ENCODE data around the gene CD101.

The CD101 gene

DNA sequence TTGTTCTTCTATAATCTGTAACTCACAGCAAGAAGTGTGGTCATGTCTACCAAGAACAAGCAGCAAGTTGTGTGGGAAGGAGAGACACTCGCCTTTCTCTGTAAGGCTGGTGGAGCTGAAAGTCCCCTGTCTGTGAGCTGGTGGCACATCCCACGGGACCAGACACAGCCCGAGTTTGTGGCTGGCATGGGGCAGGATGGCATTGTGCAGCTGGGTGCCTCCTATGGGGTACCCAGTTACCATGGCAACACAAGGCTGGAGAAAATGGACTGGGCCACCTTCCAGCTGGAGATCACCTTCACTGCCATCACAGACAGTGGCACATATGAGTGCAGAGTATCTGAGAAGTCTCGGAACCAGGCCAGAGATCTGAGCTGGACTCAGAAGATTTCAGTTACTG is 15.5 kb downstream of the CD101 start:
- no peaks in the 10 kb centered on the region for H3K36me3 Mint-ChIP-seq (ENCODE audit: low read depth)
- peaks cover 54% of the 10 kb centered on the region for H3K4me1 Mint-ChIP-seq (ENCODE audit: low read depth)
- no peaks in the 10 kb centered on the region for H3K27me3 Mint-ChIP-seq
- no peak overlapping the region for H3K4me3 Mint-ChIP-seq
- no peaks in the 10 kb centered on the region for H3K9me3 Mint-ChIP-seq
- H3K27ac Mint-ChIP-seq: no peak overlapping the region

GRCh38 chr1:117017648-117018047 is 16.1 kb downstream of the CD101 start:
- H3K4me3 Mint-ChIP-seq: no peak overlapping the region
- no peaks in the 10 kb centered on the region for H3K9me3 Mint-ChIP-seq
- H3K4me1 Mint-ChIP-seq (ENCODE audit: low read depth): peaks cover 54% of the 10 kb centered on the region
- H3K27ac Mint-ChIP-seq: no peak overlapping the region
- no peaks in the 10 kb centered on the region for H3K36me3 Mint-ChIP-seq (ENCODE audit: low read depth)
- H3K27me3 Mint-ChIP-seq: no peaks in the 10 kb centered on the region

DNA sequence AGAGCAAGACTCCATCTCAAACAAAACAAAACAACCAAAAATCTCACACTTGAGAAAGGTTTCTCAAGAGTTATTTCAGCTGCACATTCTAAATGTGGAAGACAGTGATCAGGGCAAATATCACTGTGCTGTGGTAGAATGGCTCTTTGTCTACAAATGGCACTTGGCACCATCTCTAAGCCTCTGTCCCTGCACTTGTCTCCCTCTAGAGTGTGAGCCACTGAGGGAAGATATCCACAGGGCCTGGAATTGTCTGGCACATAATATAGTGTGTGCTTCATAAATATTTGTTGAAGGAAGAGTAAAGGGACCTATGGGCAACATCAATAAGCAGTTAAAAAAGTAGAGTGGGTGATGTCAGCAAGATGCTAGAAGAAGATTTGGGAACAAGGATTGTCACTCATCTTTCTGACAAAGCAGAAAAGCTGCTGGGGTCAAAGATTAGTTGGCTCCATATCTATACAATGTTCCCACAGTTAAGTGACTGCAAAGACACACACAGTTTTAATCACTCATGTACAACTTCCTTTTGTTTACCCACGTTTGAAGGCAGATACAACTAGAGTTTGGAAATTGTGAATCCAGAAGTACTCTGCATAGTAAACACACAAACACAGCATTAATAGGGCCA is 19.1 kb downstream of the CD101 start:
- Mint-ChIP-seq H3K4me3 (no peak overlapping the region), H3K27ac (no peak overlapping the region), H3K36me3 (ENCODE audit: low read depth) (peaks cover 7% of the 10 kb centered on the region), H3K4me1 (ENCODE audit: low read depth) (peaks cover 27% of the 10 kb centered on the region), H3K27me3 (no peaks in the 10 kb centered on the region), H3K9me3 (no peaks in the 10 kb centered on the region)

GRCh38 chr1:117022114-117022513 is 20.6 kb downstream of the CD101 start:
- H3K4me1 Mint-ChIP-seq (ENCODE audit: low read depth): peaks cover 13% of the 10 kb centered on the region
- H3K36me3 Mint-ChIP-seq (ENCODE audit: low read depth): peaks cover 7% of the 10 kb centered on the region

DNA sequence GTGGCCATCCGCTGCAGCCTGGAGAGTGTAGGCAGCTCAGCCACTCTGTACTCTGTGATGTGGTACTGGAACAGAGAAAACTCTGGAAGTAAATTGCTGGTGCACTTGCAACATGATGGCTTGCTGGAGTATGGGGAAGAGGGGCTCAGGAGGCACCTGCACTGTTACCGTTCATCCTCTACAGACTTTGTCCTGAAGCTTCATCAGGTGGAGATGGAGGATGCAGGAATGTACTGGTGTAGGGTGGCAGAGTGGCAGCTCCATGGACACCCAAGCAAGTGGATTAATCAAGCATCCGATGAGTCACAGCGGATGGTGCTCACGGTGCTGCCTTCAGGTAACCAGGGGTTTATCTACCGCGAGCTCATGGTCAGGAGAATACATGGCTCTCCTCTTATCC is 24.0 kb downstream of the CD101 start:
- H3K4me1 Mint-ChIP-seq (ENCODE audit: low read depth): peaks cover 3% of the 10 kb centered on the region
- no peak overlapping the region for H3K4me3 Mint-ChIP-seq
- H3K9me3 Mint-ChIP-seq: no peaks in the 10 kb centered on the region
- H3K27me3 Mint-ChIP-seq: no peaks in the 10 kb centered on the region
- peaks cover 7% of the 10 kb centered on the region for H3K36me3 Mint-ChIP-seq (ENCODE audit: low read depth)
- no peak overlapping the region for H3K27ac Mint-ChIP-seq

More at GRCh38 chr1:117022114-117022513, 20.6 kb downstream of the CD101 start:
- H3K27ac Mint-ChIP-seq: no peak overlapping the region
- no peaks in the 10 kb centered on the region for H3K27me3 Mint-ChIP-seq
- H3K4me3 Mint-ChIP-seq: no peak overlapping the region
- no peaks in the 10 kb centered on the region for H3K9me3 Mint-ChIP-seq

- H3K36me3 Mint-ChIP-seq (ENCODE audit: low read depth): peaks cover 7% of the 10 kb centered on the region
- no peak overlapping the region for H3K27ac Mint-ChIP-seq
- H3K4me1 Mint-ChIP-seq (ENCODE audit: low read depth): peaks cover 3% of the 10 kb centered on the region
- no peak overlapping the region for H3K4me3 Mint-ChIP-seq
- no peaks in the 10 kb centered on the region for H3K9me3 Mint-ChIP-seq
- H3K27me3 Mint-ChIP-seq: no peaks in the 10 kb centered on the region
These were observed 24.8 kb downstream of the CD101 start for GRCh38 chr1:117026361-117026760.

DNA sequence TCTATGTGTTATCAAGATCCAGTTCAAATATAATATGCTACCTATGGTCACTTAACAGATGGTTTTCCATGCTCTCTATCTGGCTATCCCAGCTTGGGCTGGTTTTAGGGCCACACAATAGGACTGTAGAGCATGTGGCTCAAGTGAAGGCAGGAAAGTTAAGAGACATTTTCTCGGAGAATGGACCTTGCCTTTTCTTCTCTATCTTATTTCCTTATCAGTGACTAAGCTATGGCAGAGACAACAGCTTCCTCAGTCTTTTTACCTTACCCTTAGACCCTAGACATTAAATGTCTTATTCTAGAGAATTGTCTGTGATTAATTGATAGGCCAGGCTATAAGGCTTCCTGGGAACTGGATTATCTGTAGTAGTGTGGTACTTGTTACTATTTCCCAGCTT is 28.1 kb downstream of the CD101 start:
- Mint-ChIP-seq H3K4me1 (ENCODE audit: low read depth) (peaks cover 3% of the 10 kb centered on the region), H3K4me3 (no peak overlapping the region)

DNA sequence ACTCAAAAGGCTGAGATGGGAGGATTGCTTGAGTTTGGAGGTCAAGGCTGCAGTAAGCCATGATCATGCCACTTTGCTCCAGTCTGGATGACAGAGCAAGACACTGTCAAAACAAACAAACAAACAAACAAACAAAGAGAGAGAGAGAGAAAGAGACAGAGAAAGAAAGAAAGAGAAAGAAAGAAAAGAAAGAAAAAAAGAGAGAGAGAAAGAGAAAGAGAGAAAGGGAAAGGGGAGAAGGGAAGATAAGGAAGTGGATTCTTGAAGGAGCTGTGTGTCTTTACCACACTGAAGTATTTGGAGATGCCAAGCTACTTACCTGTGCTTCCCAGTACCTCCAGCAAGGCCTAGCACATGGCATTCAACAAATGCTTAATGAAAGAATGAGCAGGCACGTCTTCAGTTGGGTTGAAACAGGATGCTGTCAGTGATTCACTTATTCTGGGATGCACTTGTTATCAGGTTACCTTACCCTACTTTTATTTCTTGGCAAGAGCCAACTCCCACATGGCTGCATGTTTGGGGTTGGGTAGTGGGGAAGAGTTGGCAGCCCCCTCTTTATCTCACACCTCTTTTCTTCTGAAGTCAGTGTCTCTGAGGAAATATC is 28.8 kb downstream of the CD101 start:
- peaks cover 3% of the 10 kb centered on the region for H3K4me1 Mint-ChIP-seq (ENCODE audit: low read depth)
- H3K4me3 Mint-ChIP-seq: no peak overlapping the region
- no peaks in the 10 kb centered on the region for H3K9me3 Mint-ChIP-seq
- no peak overlapping the region for H3K27ac Mint-ChIP-seq
- no peaks in the 10 kb centered on the region for H3K36me3 Mint-ChIP-seq (ENCODE audit: low read depth)
- H3K27me3 Mint-ChIP-seq: no peaks in the 10 kb centered on the region

More for the DNA sequence above, 28.1 kb downstream of the CD101 start:
- no peak overlapping the region for H3K27ac Mint-ChIP-seq
- H3K36me3 Mint-ChIP-seq (ENCODE audit: low read depth): peaks cover 2% of the 10 kb centered on the region
- no peaks in the 10 kb centered on the region for H3K27me3 Mint-ChIP-seq
- no peaks in the 10 kb centered on the region for H3K9me3 Mint-ChIP-seq

DNA sequence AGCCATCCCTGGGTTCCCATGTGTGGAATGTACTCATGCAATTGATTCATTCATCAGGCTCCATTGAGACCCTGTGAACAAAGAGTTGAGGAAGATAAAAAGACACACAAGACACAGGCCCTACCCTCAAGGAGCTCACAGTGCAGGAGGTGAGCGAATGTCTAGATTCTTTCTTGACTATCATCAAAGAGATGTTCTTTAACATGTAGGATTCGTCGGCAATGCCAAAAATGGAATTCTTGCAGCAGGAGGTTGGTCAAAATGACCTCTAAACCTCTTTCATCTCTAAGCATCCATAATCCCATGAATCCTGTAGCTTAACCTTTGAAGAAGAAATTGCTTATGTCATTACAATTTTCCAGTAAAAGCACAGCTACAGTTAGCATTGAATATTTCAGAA is 30.7 kb downstream of the CD101 start:
- H3K36me3 Mint-ChIP-seq (ENCODE audit: low read depth): no peaks in the 10 kb centered on the region

GRCh38 chr1:117032681-117033539 is 31.4 kb downstream of the CD101 start:
- Mint-ChIP-seq H3K27ac (no peak overlapping the region), H3K27me3 (no peaks in the 10 kb centered on the region), H3K4me1 (ENCODE audit: low read depth) (peaks cover 3% of the 10 kb centered on the region), H3K9me3 (no peaks in the 10 kb centered on the region), H3K36me3 (ENCODE audit: low read depth) (no peaks in the 10 kb centered on the region), H3K4me3 (no peak overlapping the region)

More for the DNA sequence above, 30.7 kb downstream of the CD101 start:
- no peaks in the 10 kb centered on the region for H3K27me3 Mint-ChIP-seq
- H3K27ac Mint-ChIP-seq: no peak overlapping the region
- peaks cover 3% of the 10 kb centered on the region for H3K4me1 Mint-ChIP-seq (ENCODE audit: low read depth)
- no peaks in the 10 kb centered on the region for H3K9me3 Mint-ChIP-seq
- H3K4me3 Mint-ChIP-seq: no peak overlapping the region

- H3K27me3 Mint-ChIP-seq: no peaks in the 10 kb centered on the region
- H3K27ac Mint-ChIP-seq: no peak overlapping the region
- H3K9me3 Mint-ChIP-seq: no peaks in the 10 kb centered on the region
- H3K36me3 Mint-ChIP-seq (ENCODE audit: low read depth): no peaks in the 10 kb centered on the region
- peaks cover 3% of the 10 kb centered on the region for H3K4me1 Mint-ChIP-seq (ENCODE audit: low read depth)
- no peak overlapping the region for H3K4me3 Mint-ChIP-seq
These were observed 32.2 kb downstream of the CD101 start for GRCh38 chr1:117033772-117034171.

- Mint-ChIP-seq H3K4me3 (no peak overlapping the region), H3K27ac (no peak overlapping the region), H3K27me3 (no peaks in the 10 kb centered on the region), H3K9me3 (no peaks in the 10 kb centered on the region), H3K4me1 (ENCODE audit: low read depth) (peaks cover 3% of the 10 kb centered on the region), H3K36me3 (ENCODE audit: low read depth) (no peaks in the 10 kb centered on the region)
These were observed 33.3 kb downstream of the CD101 start for GRCh38 chr1:117034791-117035290.

DNA sequence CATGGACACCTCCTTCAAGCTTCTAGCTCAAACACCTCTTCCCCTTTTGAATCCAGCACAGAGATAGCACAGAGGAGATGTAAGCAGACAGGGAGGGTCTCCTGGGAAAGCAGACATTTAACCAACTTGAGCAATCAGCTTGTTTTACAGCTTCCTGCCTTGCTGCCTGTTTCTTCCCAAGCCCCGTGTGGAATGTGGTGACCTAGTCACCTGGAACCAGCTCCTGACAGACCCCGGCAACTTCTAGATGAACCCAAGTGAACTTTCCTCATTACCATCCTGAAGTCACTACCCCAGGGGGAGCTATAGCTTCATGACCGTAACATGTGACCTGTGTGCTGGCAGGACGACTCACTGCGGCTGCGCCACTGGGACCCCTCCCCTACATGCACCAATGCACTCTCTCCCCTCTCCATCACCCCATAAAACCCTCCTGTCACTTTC is 34.5 kb downstream of the CD101 start:
- Mint-ChIP-seq H3K27ac (no peak overlapping the region), H3K4me3 (no peak overlapping the region), H3K27me3 (no peaks in the 10 kb centered on the region), H3K9me3 (no peaks in the 10 kb centered on the region), H3K4me1 (ENCODE audit: low read depth) (no peaks in the 10 kb centered on the region), H3K36me3 (ENCODE audit: low read depth) (no peaks in the 10 kb centered on the region)

GRCh38 chr1:117037802-117038201 is 36.2 kb downstream of the CD101 start:
- Mint-ChIP-seq H3K4me1 (ENCODE audit: low read depth) (no peaks in the 10 kb centered on the region), H3K27ac (no peak overlapping the region), H3K27me3 (no peaks in the 10 kb centered on the region), H3K9me3 (no peaks in the 10 kb centered on the region), H3K36me3 (ENCODE audit: low read depth) (no peaks in the 10 kb centered on the region), H3K4me3 (no peak overlapping the region)

DNA sequence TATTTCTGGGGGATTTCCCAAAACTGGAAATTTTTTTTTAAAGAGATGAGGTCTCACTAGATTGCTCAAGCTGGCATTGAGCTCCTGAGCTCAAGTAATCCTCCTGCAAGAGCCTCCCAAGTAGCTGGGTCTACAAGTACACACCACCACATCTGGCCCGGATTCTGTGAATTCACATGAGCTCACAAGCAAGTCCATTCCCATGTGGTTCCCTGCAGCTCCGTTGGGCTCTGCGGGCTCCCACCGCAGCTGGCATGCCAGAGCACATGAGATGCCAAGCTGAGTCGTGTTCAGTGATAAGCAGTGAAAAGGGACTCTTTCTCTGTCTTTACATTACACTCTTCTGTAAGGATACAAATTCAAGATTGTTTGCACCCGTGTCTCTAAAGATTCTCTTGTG is 36.7 kb downstream of the CD101 start:
- H3K36me3 Mint-ChIP-seq (ENCODE audit: low read depth): no peaks in the 10 kb centered on the region
- no peaks in the 10 kb centered on the region for H3K4me1 Mint-ChIP-seq (ENCODE audit: low read depth)
- H3K9me3 Mint-ChIP-seq: no peaks in the 10 kb centered on the region
- no peak overlapping the region for H3K27ac Mint-ChIP-seq
- H3K27me3 Mint-ChIP-seq: no peaks in the 10 kb centered on the region
- no peak overlapping the region for H3K4me3 Mint-ChIP-seq
